ENCODE measurements around the gene GSK3B. TPM values are rescaled to one million over a fixed set of nuclear protein-coding genes. Genes with fewer than 3 reads are reported as not detected.
"Not testable (repeated sequence)": the region's sequence is repeated elsewhere in the genome, so short reads cannot be mapped to it uniquely, and the experiment has no call there.

The GSK3B gene
- total RNA-seq, 1 experiment from 2014 or later, result 56.6 TPM

- Histone ChIP-seq H3K27me3 (replicated peaks; ENCODE audit: insufficient read depth, low read depth, low read length, poor library complexity) (no peaks in the 10 kb centered on the region), H3K9me3 (ENCODE audit: low read depth, low read length, poor library complexity, severe bottlenecking) (peaks cover 16% of the 10 kb centered on the region), H3K4me1 (ENCODE audit: insufficient read depth, low read length, poor library complexity, severe bottlenecking) (no peaks in the 10 kb centered on the region), H3K4me3 (ENCODE audit: low read depth, low read length, poor library complexity, severe bottlenecking) (no peak overlapping the region), H3K36me3 (ENCODE audit: insufficient read depth, low read length, poor library complexity, severe bottlenecking) (no peaks in the 10 kb centered on the region), H3K27ac (ENCODE audit: low read depth, low read length, poor library complexity, severe bottlenecking) (no peak overlapping the region)
- intact Hi-C loops (cut with micrococcal nuclease; ENCODE audit: unreplicated experiment), result no loop called here
- CTCF ChIA-PET, result no interaction called here
- BruUV-seq (replicated peaks), result no TSS peak
- POLR2A ChIA-PET (ENCODE audit: low non-redundant PET), result no interaction called here
- no peak for DNase-seq (ENCODE audit: low spot score)
- TF ChIP-seq EZH2 (IDR thresholded peaks at IDR 0.05; ENCODE audit: borderline replicate concordance, low read depth, low read length, poor library complexity, severe bottlenecking), result no peak
- TF ChIP-seq CTCF (conservative IDR thresholded peaks at IDR 0.05; ENCODE audit: low read depth, low read length), result no peak
Observed at GRCh38 chr3:119990888-119991287, 103.4 kb downstream of the GSK3B start.

GRCh38 chr3:119989981-119990655 lies 104.1 kb downstream of the GSK3B start:
- no peak overlapping the region for H3K27ac ChIP-seq (ENCODE audit: low read depth, low read length, poor library complexity, severe bottlenecking)
- TF ChIP-seq EZH2 (IDR thresholded peaks at IDR 0.05; ENCODE audit: borderline replicate concordance, low read depth, low read length, poor library complexity, severe bottlenecking), result no peak
- TF ChIP-seq CTCF (conservative IDR thresholded peaks at IDR 0.05; ENCODE audit: low read depth, low read length), result no peak
- no TSS peak for BruUV-seq (replicated peaks)
- H3K27me3 ChIP-seq (replicated peaks; ENCODE audit: insufficient read depth, low read depth, low read length, poor library complexity), result no peaks in the 10 kb centered on the region
- POLR2A ChIA-PET (ENCODE audit: low non-redundant PET), result no interaction called here
- H3K4me1 ChIP-seq (ENCODE audit: insufficient read depth, low read length, poor library complexity, severe bottlenecking), result no peaks in the 10 kb centered on the region
- H3K36me3 ChIP-seq (ENCODE audit: insufficient read depth, low read length, poor library complexity, severe bottlenecking), result no peaks in the 10 kb centered on the region
- DNase-seq (ENCODE audit: low spot score), result no peak
- CTCF ChIA-PET, result no interaction called here
- intact Hi-C loops (cut with micrococcal nuclease; ENCODE audit: unreplicated experiment), result no loop called here
- H3K4me3 ChIP-seq (ENCODE audit: low read depth, low read length, poor library complexity, severe bottlenecking), result no peak overlapping the region
- H3K9me3 ChIP-seq (ENCODE audit: low read depth, low read length, poor library complexity, severe bottlenecking), result peaks cover 16% of the 10 kb centered on the region

DNA sequence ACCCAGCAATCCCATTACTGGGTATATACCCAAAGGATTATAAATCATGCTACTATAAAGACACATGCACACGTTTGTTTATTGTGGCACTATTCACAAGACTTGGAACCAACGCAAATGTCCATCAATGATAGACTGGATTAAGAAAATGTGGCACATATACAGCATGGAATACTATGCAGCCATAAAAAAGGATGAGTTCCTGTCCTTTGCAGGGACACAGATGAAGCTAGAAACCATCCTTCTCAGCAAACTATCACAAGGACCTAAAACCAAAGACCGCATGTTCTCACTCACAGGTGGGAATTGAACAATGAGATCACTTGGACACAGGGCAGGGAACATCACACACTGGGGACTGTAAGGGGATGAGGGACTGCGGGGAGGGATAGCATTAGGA lies 107.4 kb downstream of the GSK3B start:
- POLR2A ChIA-PET (ENCODE audit: low non-redundant PET), result not testable (repeated sequence)

GRCh38 chr3:119981386-119981785 lies 112.9 kb downstream of the GSK3B start:
- CTCF ChIA-PET, result no interaction called here
- Histone ChIP-seq H3K27me3 (replicated peaks; ENCODE audit: insufficient read depth, low read depth, low read length, poor library complexity) (no peaks in the 10 kb centered on the region), H3K36me3 (ENCODE audit: insufficient read depth, low read length, poor library complexity, severe bottlenecking) (no peaks in the 10 kb centered on the region), H3K27ac (ENCODE audit: low read depth, low read length, poor library complexity, severe bottlenecking) (no peak overlapping the region), H3K4me1 (ENCODE audit: insufficient read depth, low read length, poor library complexity, severe bottlenecking) (no peaks in the 10 kb centered on the region), H3K4me3 (ENCODE audit: low read depth, low read length, poor library complexity, severe bottlenecking) (no peak overlapping the region), H3K9me3 (ENCODE audit: low read depth, low read length, poor library complexity, severe bottlenecking) (peaks cover 3% of the 10 kb centered on the region)
- TF ChIP-seq EZH2 (IDR thresholded peaks at IDR 0.05; ENCODE audit: borderline replicate concordance, low read depth, low read length, poor library complexity, severe bottlenecking), result no peak
- no peak for TF ChIP-seq CTCF (conservative IDR thresholded peaks at IDR 0.05; ENCODE audit: low read depth, low read length)
- POLR2A ChIA-PET (ENCODE audit: low non-redundant PET), result interaction anchor here (0.6 kb wide), 1 partner anchor 110 kb away, joined by 4 read pairs; no protein-coding TSS in a partner anchor
- no peak for DNase-seq (ENCODE audit: low spot score)
- no TSS peak for BruUV-seq (replicated peaks)
- intact Hi-C loops (cut with micrococcal nuclease; ENCODE audit: unreplicated experiment), result no loop called here

More for the DNA sequence above, 107.4 kb downstream of the GSK3B start:
- DNase-seq (ENCODE audit: low spot score); BruUV-seq (replicated peaks); H3K36me3 ChIP-seq (ENCODE audit: insufficient read depth, low read length, poor library complexity, severe bottlenecking); H3K4me3 ChIP-seq (ENCODE audit: low read depth, low read length, poor library complexity, severe bottlenecking); CTCF ChIA-PET; H3K27ac ChIP-seq (ENCODE audit: low read depth, low read length, poor library complexity, severe bottlenecking); H3K4me1 ChIP-seq (ENCODE audit: insufficient read depth, low read length, poor library complexity, severe bottlenecking); H3K27me3 ChIP-seq (replicated peaks; ENCODE audit: insufficient read depth, low read depth, low read length, poor library complexity); intact Hi-C loops (cut with micrococcal nuclease; ENCODE audit: unreplicated experiment): not testable (repeated sequence)
- H3K9me3 ChIP-seq (ENCODE audit: low read depth, low read length, poor library complexity, severe bottlenecking), result peaks cover 10% of the 10 kb centered on the region
